Activated CD4-positive, CD25-positive, alpha-beta regulatory T cell treated with anti-CD3 and anti-CD28 coated beads, Interleukin-2, amount 50 U/mL, for 24 hours (primary cell): Measurements from ENCODE around the gene WARS2.

Experiments
- ATAC-seq, 2 donors: fragments of 150-1000 bp; cut with Tn5 transposase; one replicate each; pipeline ENCODE4 v1.10.0; 2021; ENCODE audit warnings: mild to moderate bottlenecking in 1 of 2, moderate library complexity in 1 of 2

WARS2 gene

DNA sequence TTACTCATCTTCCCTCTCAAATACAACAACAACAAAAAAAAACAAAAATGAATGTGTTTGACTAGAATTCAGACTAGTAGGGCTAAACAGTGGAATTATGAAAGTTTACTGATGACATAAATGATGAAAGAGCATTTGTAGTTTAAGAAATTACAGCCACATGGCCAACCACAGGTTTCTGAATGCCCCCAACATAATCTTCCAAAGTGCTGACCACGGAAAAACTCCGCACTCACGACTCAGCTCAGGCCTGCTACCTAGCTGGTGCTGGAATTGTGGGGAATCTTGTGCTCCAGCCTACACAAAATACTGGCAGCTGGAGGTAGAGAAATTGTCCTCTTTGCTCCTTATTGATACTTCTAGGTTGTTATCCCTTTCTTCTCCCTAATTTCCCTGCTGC is 128.7 kb downstream of the WARS2 start:
- no peak for ATAC-seq

DNA sequence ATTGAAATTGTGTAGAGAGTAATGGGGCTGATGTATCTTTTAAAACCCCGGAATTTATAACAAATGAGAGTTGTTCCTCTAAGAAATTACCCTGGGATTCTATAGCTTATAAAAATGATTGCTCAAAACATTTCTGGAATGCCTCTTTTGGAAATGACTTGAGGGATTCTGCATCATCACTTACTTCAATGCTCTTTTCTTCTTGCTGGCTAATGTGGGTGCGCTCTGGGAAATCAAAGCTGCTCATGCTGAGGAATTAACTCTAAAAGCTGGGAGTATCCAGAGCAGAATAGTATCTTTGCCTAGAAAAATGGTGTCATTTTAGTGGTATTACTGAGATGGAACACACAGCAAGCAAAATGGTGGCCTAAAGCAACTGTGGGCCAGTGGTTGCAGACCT is 129.3 kb downstream of the WARS2 start:
- ATAC-seq = no peak

DNA sequence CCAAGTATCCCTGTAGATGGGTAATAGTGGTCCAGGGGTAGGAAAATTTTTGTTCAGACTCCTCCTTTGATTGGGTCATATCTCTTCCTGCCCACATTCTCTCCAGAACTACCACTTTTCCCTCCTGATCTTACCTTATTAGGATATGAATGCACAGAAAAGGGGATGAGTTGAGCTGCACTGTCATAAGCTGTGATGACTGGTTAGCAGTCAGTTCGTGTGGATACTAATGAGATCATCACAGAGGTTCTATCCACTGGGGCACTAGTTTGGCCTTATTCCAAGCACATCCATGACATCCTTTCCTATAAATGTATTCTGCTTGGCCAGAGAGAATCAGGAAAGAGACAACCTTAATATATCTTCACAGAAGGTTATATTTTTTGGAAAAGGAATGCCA is 130.3 kb downstream of the WARS2 start:
- no peak for ATAC-seq

DNA sequence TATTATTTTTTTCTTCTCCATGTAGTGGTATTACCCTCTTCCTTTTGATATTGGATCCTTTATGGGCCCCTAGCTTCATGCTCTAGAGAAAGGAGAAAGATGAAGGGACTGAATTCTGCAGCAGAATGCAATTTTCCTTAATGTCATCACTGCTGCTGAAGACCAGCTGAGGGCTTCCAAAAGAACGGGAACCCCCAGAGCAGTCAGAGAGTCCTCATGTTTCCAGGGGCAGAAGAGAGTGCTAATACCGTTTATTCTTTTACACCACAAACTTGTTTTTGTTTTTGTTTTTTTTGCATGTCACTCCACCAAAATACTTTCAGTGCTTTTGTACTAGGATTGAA is 131.2 kb downstream of the WARS2 start:
- ATAC-seq = no peak

DNA sequence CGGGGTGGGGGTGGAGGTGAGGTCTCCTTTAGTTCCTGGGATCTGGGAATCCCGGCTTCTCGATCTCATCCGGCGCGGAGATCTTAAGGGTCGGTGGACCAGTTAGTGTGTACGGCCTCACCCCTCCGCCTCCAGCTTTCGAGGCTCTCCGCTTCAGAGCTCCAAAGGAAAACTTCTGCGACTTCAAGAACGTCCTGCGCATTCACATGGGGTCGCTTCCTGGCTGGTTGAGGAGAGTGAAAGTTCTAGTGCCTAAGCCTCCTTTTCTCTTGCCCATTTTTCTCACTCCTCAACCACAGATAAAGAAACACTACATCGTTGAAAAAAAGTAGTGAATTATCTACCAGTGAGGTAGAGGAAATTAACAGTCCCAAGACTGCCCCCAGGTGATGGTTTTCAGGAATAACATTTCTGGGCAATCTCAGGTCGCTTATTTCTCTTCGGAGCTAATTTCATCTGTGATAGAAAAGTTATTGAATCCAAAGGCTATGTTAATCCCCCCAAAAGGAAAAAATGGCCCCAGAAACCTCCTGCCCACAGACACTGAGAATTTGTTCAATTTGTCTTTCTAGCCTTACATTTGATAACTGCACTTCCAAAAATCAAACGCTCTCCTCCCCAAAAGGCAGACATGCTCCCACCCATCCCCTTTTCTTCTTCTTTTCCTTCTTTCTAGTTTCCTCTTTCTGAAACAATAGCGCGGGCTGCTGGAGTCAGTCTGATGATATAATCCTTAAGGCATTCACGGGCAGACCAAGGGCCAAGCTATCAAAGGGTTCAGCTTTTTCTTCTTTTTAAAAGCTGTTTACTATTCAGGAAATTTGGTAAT is 131.8 kb downstream of the WARS2 start:
- no peak for ATAC-seq

DNA sequence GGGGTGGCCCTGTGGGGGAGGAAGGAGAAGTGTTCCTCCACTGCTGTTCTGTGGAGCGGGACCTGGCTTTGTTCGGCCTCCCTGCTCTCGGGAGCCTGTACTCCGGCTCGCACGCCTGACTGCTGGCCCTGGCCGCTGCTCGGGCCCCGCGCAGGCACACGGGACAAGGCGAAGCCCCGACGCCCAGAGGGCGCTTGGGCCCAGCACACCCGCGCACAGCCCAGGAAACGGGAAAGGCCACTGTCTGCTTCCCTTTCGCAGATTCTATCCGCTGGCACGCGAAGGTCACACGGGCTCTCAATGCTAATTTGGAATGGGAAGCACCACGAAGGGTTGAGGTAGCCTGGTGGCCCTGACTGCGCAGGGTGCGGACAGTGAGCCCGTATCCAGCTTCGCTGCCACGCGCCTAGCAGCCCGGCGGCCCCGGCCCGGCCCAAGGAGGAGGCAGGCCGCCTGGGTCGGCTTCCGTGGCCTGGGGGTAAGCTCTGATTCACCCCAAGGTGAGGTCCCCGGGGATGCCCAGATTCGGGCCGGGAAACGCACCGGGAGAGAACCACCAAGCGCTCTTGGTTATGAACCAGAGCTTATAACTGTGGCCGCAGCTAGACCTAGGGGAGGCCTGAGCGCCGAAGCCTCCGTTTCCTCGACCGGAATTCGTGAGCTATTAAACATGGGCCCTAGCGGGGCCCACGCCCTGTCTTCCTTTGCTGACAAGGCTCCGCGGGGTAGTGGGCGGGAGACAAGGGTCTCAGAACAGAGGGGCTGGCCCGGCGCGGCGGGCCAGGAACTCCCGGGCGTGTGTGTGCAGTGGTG is 132.6 kb downstream of the WARS2 start:
- ATAC-seq = peak in 1 of 2 donors; percentile 19

DNA sequence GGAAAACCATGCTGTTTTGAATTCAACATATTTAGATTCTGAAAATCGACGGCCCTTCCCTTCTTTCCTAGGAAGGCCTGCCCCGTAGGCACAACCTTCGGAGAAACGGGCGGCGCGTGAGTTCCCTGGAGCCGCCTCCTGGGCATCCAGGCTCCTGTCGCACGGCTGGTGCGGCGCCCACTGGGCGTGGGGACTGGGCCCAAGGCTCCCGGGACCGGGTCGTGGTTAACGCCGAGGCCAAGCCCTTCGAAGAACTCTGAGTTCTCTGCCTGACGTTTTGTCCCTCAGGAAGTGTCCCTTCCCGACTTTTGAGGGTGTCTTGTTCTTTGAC is 133.1 kb downstream of the WARS2 start:
- ATAC-seq = no peak

DNA sequence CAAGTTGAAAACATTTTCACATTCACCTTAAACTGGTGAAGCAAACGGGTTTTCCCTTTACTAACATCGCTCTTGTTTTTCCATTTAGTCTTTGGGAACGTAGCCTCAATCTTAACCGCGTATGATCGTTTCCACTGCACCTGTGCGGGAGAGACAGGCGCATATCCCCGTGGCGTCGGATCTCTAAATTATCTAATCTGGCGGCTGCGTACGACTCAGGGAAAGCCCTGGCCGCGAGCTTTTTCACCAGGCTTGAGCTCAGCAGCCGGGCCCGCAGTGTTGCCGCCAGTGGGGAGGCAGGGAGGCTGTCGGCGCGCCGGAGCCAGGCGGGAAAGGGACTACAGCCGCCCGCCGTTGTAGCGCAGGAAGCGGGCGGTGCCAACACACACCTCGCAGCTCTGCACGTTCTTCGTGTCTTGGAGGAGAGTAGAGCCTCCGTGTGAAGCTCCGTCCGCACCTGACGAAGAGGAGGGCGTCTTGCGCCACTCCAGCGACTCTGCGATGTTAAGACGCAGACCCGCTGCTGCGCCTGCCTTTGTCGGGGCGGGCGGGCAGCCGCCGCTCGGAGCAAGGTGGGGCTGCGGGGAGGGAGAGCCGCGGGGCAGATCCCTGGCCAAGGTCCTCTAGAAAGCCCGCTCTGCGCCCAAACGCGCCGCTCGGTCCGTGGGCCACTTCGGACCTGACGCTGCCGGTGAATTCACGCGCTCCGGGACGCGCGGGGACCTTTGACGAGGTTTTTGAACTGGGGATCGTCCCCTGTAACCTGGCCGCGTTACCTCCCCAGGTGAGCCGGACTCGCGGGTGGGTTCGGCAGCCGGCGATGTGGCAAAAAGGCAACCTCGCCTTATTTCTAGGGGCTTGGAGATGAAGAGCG is 133.8 kb downstream of the WARS2 start:
- no peak for ATAC-seq

DNA sequence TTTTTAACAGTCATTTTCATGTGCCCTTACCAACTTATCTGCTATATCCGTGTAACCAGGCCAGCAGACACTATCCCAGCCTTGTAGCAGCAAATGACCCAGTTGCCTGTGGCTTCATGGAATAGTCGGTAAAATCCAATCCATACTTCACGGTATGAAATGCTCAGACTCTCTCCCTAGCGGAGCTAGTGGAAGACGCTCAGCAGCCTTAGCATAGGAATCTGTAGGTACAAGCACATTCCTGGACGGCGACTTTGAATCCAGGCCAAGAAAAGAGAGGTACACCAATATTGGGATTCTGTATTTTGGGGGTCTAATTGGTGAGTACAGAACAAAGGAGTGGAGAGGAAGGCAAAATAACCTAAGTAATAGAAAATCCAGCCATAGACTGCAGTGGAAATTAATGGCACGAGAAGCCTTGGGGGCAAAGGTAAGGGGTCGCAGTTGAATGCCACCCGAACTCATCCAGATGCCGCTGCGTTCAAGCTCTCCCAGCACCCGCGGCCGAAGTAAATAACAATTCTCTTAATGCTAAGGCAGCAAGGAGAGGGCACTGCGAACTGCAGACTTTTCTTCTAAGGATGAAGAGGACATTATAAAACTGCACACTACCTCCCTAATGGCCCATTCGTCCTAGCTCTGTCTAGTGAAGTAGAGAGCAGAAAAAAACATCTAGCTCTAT is 134.6 kb downstream of the WARS2 start:
- no peak for ATAC-seq

DNA sequence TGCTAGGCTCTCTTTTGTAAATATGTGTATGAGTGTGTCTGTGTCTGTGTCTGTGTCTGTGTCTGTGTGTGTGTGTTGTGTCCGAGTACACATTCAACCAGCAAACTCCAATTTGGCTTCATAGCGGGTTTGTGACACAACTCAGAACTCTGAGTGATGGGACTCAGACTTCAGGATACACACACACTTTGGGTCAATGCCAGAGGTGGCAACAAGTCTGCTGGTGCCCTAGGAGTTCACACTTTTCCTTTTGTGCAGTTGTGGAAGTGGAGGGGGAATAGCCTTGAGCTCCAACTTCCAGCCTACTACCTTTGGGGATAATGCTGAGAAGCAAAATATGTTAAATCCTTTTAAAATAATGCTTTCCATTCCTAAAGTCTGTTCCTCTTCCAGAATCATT is 135.7 kb downstream of the WARS2 start:
- no peak for ATAC-seq

DNA sequence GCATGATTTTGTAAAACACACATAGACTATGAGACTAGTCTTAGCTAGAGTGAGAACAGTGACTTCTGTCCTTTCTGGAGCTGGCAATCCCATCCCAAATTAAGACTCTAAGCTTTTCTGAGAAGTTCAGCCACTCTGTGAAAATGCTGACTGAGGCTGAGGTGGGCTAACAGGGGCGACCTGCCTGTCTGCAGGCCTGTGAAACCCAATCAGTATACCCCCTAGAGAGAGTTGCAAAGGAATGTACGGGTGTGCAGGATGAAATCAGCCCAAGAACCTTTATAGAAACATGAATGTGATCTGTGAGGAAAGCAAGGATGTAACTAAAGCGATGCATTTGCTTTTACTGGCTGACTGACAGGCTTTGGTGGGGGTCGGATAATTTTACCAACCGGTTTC is 136.3 kb downstream of the WARS2 start:
- no peak for ATAC-seq

DNA sequence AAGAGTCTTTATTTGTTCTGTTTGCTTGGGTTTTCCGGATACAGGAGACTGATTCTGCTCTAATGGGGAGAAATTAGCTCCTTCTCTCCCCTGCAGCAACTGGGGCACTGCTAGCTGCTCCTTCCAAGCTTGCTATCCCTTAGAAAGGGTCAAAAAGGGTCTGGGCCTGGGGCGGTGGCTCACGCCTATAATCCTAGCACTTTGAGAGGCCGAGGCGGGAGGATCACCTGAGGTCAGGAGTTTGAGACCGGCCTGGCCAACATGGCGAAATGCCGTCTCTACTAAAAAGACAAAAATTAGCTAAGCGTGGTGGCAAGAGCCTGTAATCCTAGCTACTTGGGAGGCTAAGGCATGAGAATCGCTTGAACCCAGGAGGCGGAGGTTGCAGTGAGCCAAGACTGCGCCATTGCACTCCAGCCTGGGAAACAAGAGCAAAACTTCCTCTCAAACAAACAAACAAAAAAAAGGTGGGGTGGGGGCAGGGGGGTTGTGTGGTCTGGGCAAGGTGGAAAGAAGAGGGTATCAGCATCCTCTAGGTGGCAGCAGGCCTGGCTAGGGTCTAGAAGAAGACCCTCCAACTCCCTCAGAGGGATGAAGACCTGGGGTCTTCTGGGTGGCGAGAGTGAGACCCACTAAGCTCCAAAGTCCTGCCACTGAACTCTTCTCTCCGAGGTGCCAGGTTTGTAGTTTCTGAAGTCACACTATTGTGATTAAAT is 136.9 kb downstream of the WARS2 start:
- no peak for ATAC-seq

DNA sequence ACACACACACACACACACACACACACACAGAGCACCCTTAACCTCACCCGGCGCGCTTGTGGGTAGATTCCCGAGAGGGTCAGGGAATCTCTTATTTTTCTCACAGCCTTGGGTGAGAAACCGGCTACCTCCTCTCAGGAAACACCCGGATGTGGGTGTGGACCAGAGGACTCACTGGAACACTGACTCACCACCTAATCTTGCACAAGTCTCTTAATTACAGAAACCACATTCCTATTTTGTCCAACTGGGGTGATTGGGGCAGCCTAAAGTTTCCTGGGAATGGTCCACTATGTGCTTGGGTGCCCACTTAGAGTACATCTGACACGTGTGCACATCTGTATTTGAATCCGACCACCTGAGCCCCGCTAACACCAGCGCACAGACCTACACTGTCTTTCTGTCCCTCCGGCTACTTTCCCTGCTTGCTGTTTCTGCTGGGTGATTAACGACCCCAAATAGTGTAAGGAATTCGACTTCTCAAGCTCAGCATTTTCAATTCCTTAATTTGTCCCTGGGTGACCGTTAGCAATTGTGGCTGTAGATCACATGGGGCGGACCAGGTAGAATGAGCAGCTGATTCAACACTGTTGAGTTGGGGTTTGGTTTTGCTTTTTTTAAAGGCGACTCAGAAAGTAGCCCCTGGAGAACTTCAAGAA is 138.3 kb downstream of the WARS2 start:
- ATAC-seq = no peak

DNA sequence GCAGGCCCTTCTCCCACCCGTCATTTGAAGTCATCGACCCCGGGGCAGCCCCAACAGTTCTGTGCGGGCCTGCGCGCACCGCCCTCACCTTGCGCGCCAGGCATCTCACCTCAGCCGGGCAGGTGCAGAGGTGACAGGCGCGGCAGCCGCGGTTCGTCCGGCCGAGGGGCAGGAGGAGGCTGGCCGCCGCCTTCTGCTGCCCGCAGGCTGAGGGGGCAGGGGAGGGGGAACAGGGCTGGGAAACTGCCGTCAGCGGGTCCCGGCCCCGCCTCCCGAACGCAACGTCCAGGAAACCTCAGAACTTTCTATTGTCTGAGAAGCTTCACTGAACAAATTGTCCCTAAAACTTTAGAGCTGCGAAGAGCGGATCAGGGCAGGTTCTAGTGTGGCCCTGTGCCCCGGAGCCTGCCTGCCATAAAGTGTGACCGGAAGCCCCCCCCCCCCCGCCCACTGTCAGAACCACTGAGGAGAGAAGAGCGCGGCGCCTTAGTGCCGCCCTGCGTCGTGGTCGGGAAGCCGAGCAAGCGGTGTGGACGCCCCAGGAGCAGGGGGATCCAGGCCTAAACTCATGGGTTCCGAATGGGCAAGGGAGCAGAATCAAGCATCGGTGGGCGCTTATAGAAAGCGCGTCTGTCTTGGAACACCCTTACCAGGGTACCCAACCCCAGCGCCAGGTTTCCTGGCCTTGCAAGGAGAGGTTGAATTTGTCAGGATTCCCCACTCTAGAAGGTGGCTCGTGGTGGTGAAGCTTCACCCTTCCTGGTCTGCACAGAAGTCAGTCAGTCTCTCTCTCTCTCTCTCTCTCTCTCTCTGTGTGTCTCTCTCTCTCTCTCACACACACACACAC is 139.0 kb downstream of the WARS2 start:
- no peak for ATAC-seq

DNA sequence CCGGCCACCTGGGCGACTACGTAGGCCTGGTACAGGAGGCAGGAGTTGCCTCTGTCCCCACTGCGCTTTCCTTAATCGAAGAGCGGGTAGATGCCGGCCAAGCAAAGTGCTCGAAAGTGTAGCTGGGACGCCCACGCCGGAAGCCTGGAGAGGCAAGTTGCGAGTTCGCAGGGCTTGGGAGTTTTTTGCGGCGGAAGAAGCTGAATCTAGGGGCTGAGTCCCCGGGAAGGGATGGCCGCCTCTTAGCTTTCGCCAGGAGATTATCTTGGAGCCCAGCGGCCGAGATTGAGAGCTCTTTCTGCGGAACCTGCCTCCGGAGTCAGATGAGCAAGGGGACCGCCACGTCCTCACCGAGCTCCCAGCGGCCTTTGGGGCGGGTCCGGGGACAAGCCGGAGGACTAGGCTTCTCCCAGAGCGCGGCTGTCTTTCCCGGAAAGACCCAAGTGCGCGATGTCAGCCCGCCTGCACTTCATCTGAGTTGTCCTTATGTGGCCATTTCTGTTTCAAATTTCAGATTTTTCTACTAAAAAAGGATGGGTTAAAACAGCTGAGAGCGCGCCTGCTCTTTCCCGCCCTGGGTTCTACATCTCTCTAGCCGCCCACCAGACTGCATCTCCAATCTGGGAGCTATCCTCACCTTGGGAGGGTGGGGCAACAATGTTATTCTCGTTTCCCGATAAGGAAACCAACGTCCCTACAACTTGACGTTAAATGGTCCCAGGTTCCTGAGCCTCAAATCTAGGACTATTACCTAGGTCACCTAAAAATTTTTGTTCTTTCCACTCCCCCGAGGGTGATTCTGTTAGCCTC is 139.9 kb downstream of the WARS2 start:
- ATAC-seq = no peak

DNA sequence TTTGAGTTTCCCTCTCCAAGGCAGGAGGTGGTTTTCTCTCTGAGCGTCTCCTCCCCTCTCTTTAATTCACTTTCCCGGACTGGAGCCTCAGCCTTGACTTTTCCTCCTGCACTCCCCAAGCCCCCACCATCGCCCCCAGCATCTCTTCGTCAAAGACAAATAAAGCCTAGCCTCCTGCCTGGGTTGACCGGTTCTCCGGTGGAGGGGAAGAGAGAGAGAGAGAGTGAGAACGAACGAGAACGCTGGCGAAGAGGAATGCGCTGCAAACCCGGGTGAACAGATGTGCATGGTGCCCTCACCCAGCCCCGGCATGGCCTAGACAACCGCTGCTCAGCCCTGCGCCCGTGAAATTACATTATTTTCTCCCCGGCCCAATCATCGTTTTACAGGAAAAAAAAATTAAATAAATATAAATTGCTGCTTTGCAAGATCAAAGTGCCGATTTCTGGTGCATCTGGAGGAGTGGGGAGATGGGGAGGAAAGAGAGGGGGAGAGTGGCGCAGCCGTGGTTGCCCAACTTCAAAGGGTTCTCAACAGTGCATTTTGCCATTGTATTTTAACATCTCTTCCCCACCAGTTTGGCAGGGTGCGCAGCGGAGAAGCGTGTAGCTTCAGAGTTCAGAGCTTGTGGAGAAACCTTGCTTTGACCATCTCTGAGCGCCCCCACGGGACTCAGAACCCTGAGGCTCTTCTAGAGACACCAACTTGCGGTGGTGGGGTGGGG is 140.9 kb downstream of the WARS2 start:
- ATAC-seq = no peak

DNA sequence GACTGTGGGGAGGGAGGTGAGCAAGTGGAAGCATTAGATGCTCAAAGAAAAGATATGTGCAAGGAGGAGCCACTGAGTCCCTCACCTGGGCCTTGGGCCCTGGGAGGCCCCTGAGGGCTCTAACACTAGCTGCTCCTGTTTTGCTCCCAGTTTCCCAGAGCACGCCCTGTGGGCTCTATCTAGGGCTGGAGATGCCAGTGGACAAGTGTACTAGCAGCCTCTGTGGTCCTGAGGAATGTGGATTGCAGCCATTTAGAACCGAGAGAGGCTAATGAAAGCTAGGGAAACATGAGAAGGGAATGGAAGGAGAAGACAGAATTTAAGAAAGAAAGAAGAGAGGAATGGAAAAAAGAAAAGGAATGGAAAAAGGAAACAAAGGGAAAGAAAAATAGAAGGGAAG is 142.3 kb downstream of the WARS2 start:
- no peak for ATAC-seq

DNA sequence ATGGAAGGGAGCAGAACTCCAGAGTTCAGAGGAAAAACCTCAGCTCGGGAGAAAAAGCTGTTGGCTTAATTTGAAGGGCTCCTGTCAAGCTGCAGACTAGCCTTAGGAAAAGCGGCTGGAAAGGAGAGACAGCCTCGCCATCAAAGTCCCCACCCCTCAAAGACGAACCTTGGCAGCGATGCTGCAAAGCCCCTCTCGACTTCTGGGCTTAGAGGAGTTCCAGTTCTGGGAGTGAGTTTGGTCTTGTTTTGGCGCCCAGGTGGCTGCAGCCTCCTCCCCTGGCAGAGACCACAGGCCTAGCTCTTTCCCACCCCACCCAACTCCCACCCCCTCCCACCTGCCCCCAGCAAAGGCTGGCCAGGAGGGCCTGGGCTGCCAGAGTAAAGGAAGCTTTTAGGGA is 143.2 kb downstream of the WARS2 start:
- no peak for ATAC-seq
